Body of pancreas (tissue), 4 donors: ENCODE measurements around the gene ALX3. TPM values are rescaled to one million over a fixed set of nuclear protein-coding genes. Genes with fewer than 3 reads are reported as not detected.

Experiments used
- ATAC-seq: fragments of 150-250 bp; one replicate; pipeline ENCODE4 v1.9.1; 2016
- DNase-seq, 4 donors: peaks; one replicate each; pipeline ENCODE4 v3.0.0-alpha.2; 2019
- H3K27ac ChIP-seq, 4 donors: fragments of 200-600 bp; sonication (generic); 1 replicate in 3 of 4; 2 replicates in 1 of 4; pipeline versions ENCODE4 v1.5.1 to v1.6.1; 2016 to 2019; ENCODE audit warnings: mild to moderate bottlenecking in 1 of 4, mixed read lengths in 1 of 4, moderate library complexity in 1 of 4
- H3K27me3 ChIP-seq, 2 donors: fragments of 200-600 bp; sonication (generic); one replicate each; pipeline ENCODE4 v1.6.0; 2016; ENCODE audit warnings: mild to moderate bottlenecking in 1 of 2
- H3K36me3 ChIP-seq, 2 donors: fragments of 200-600 bp; sonication (generic); replicated peaks in 1 of 2; 2 replicates each; pipeline ENCODE4 v1.5.1; 2016; ENCODE audit warnings: low read depth in 2 of 2; ENCODE audit not compliant: insufficient read depth in 1 of 2
- H3K4me1 ChIP-seq: fragments of 200-600 bp; sonication (generic); one replicate; pipeline ENCODE4 v1.6.0; 2016
- H3K4me3 ChIP-seq, 2 donors: fragments of 200-600 bp; sonication (generic); 1 replicate in 1 of 2; 2 replicates in 1 of 2; pipeline ENCODE4 v1.5.1; 2016 to 2019
- H3K9me3 ChIP-seq, 3 donors: fragments of 200-600 bp; sonication (generic); 1 replicate in 2 of 3; 2 replicates in 1 of 3; pipeline ENCODE4 v1.5.1; 2016
- CTCF ChIP-seq, 7 experiments: fragments of 450-650 bp in 4 of 7; fragments of 200-600 bp in 3 of 7; sonication (generic) in 3 of 7; IDR thresholded peaks; one replicate each; pipeline ENCODE4 v1.5.1; 2016 to 2019; ENCODE audit warnings: antibody characterized with exemption in 7 of 7
- POLR2A ChIP-seq, 3 donors: fragments of 450-650 bp; IDR thresholded peaks; one replicate each; pipeline ENCODE4 v1.6.1; 2016; ENCODE audit warnings: antibody characterized with exemption in 3 of 3, mild to moderate bottlenecking in 2 of 3
- WGBS, 2 donors: methylation state at CpG; one replicate each; pipeline ENCODE4 v1.1.5; 2017; 5-methylcytosine and 5-hydroxymethylcytosine counted together
- intact Hi-C: fragments of 100-400 bp; cut with DNase I; formaldehyde crosslinking; loops from one replicate; pipeline ENCODE4 v1.15.1; 2023
- total RNA-seq, 2 donors: library from RNA; depleted of rRNA; stranded (reverse); fragments of >200 nt; gene quantifications; one replicate each; pipeline ENCODE4 v1.1.0, GENCODE V29; 2016

The ALX3 gene
- total RNA-seq, 2 donors from 2014 or later, result not detected

GRCh38 chr1:110021285-110021684 lies 49.2 kb downstream of the ALX3 start:
- H3K9me3 ChIP-seq, result no peaks in the 10 kb centered on the region
- no peaks in the 10 kb centered on the region for H3K27me3 ChIP-seq
- no peak for DNase-seq
- no peak overlapping the region for H3K27ac ChIP-seq
- WGBS, 2 donors, result 94 to 97% methylated on average over 3 of the region's 3 CpGs
- TF ChIP-seq POLR2A (IDR thresholded peaks at IDR 0.05) (no peak), CTCF (IDR thresholded peaks at IDR 0.05) (no peak)
- no peak overlapping the region for H3K4me3 ChIP-seq
- intact Hi-C loops, result no loop called here
- no peaks in the 10 kb centered on the region for H3K4me1 ChIP-seq
- no peak for ATAC-seq
- H3K36me3 ChIP-seq, result peaks cover 3 to 68% of the 10 kb centered on the region in 2 donors

GRCh38 chr1:110019770-110020169 lies 50.7 kb downstream of the ALX3 start:
- no peaks in the 10 kb centered on the region for H3K27me3 ChIP-seq
- ATAC-seq, result no peak
- intact Hi-C loops, result no loop called here

GRCh38 chr1:110018396-110018795 lies 52.1 kb downstream of the ALX3 start:
- DNase-seq (peak in 3 of 4 donors; percentile 45 to 65 (median 46)), ATAC-seq (no peak)
- 86 to 90% methylated on average over 9 of the region's 9 CpGs for WGBS, 2 donors
- Histone ChIP-seq H3K9me3 (no peaks in the 10 kb centered on the region), H3K27ac (no peak overlapping the region), H3K4me3 (no peak overlapping the region), H3K4me1 (no peaks in the 10 kb centered on the region), H3K27me3 (no peaks in the 10 kb centered on the region), H3K36me3 (peaks cover 10 to 78% of the 10 kb centered on the region in 2 donors)
- TF ChIP-seq POLR2A (IDR thresholded peaks at IDR 0.05), result no peak
- TF ChIP-seq CTCF (IDR thresholded peaks at IDR 0.05), result no peak
- intact Hi-C loops, result no loop called here

More at GRCh38 chr1:110019770-110020169, 50.7 kb downstream of the ALX3 start:
- Histone ChIP-seq H3K4me3 (no peak overlapping the region), H3K4me1 (no peaks in the 10 kb centered on the region), H3K9me3 (no peaks in the 10 kb centered on the region), H3K27ac (no peak overlapping the region), H3K36me3 (peaks cover 10 to 82% of the 10 kb centered on the region in 2 donors)
- TF ChIP-seq CTCF (IDR thresholded peaks at IDR 0.05) (no peak), POLR2A (IDR thresholded peaks at IDR 0.05) (no peak)
- WGBS, 2 donors, result 75 to 93% methylated on average over 1 of the region's 1 CpG
- DNase-seq, result no peak

- TF ChIP-seq CTCF (IDR thresholded peaks at IDR 0.05) (no peak), POLR2A (IDR thresholded peaks at IDR 0.05) (no peak)
- Histone ChIP-seq H3K4me1 (no peaks in the 10 kb centered on the region), H3K27ac (no peak overlapping the region), H3K27me3 (no peaks in the 10 kb centered on the region), H3K9me3 (no peaks in the 10 kb centered on the region), H3K4me3 (no peak overlapping the region), H3K36me3 (peaks cover 10 to 72% of the 10 kb centered on the region in 2 donors)
- intact Hi-C loops, result no loop called here
- ATAC-seq, result no peak
- DNase-seq, result no peak
- WGBS, 2 donors, result 70 to 87% methylated on average over 3 of the region's 3 CpGs
Measured at GRCh38 chr1:110017792-110018191, 52.7 kb downstream of the ALX3 start.

- H3K27ac ChIP-seq, result no peak overlapping the region
- TF ChIP-seq CTCF (IDR thresholded peaks at IDR 0.05), result no peak
- TF ChIP-seq POLR2A (IDR thresholded peaks at IDR 0.05), result no peak
- ATAC-seq (no peak), DNase-seq (no peak)
- WGBS, 2 donors, result 52 to 54% methylated on average over 6 of the region's 6 CpGs
- peaks cover 4% of the 10 kb centered on the region for H3K4me1 ChIP-seq
- no peaks in the 10 kb centered on the region for H3K27me3 ChIP-seq
- H3K9me3 ChIP-seq, result no peaks in the 10 kb centered on the region
- peaks cover 6 to 29% of the 10 kb centered on the region in 2 donors for H3K36me3 ChIP-seq
- no peak overlapping the region for H3K4me3 ChIP-seq
- intact Hi-C loops, result no loop called here
Measured at GRCh38 chr1:110012100-110012780, 58.2 kb downstream of the ALX3 start.
